Upper lobe of right lung (tissue), 1 donor: ENCODE measurements around the gene SCAP. TPM values are rescaled to one million over a fixed set of nuclear protein-coding genes. Genes with fewer than 3 reads are reported as not detected.

Experiments used
- ATAC-seq: fragments of 200-7000 bp; cut with Tn5 transposase; one replicate; pipeline ENCODE4 v1.9.1; 2020; ENCODE audit warnings: mild to moderate bottlenecking, moderate library complexity
- DNase-seq: peaks from one replicate; pipeline ENCODE4 v3.0.0-alpha.2; 2020
- H3K27ac ChIP-seq: fragments of 200-600 bp; one replicate; pipeline ENCODE4 v1.8.0; 2022
- H3K27me3 ChIP-seq: fragments of 200-600 bp; one replicate; pipeline ENCODE4 v1.8.0; 2022; ENCODE audit warnings: mild to moderate bottlenecking
- H3K36me3 ChIP-seq: fragments of 200-600 bp; one replicate; pipeline ENCODE4 v1.8.0; 2022
- H3K4me1 ChIP-seq: fragments of 200-600 bp; one replicate; pipeline ENCODE4 v1.8.0; 2022
- H3K4me3 ChIP-seq: fragments of 200-600 bp; one replicate; pipeline ENCODE4 v1.8.0; 2022; ENCODE audit warnings: mild to moderate bottlenecking
- H3K9me3 ChIP-seq: fragments of 200-600 bp; one replicate; pipeline ENCODE4 v1.8.0; 2022
- intact Hi-C: fragments of 100-400 bp; cut with DNase I; formaldehyde crosslinking; loops from one replicate; pipeline ENCODE4 v1.11.0; 2022
- total RNA-seq: library from RNA; stranded (reverse); fragmentation: NEBNext Ultra II Directional; extraction: Animal tissue kit (Norgen Biotek cat#: 25700); gene quantifications from one replicate; pipeline ENCODE4 v1.2.1, GENCODE V29; 2021
- TF ChIP-seq, protein P1 (sequence below): fragments of 200-600 bp; IDR thresholded peaks from one replicate; pipeline ENCODE4 v1.8.0; 2022; ENCODE audit warnings: antibody characterized with exemption
- donor health status: DM: no; HTN: yes; CAD: no; lungs with severe emphysema.

SCAP gene
- total RNA-seq, 1 donor from 2014 or later = 66.5 TPM

DNA sequence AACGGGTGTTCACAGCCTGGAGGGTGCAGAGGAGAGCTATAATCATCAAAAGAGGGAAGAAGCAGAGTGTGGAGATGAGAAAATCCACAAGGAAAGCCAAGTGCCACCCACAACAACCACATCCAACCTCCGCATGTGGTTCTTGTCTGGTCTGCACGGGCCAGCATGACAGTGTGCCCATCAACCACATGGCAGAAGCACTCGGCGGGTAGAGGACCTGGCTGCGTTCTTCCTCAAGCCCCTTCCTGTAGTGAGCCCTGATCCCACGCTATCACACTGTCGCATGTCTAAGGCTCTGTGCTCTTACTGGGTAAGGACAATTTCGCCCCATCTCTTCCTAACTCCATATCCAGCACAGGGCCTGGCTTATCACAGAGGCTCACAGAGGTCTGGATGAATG is 53.0 kb downstream of the SCAP start:
- Histone ChIP-seq H3K36me3 (peaks cover 37% of the 10 kb centered on the region), H3K4me1 (peaks cover 12% of the 10 kb centered on the region), H3K9me3 (no peaks in the 10 kb centered on the region), H3K27me3 (no peaks in the 10 kb centered on the region), H3K27ac (no peak overlapping the region), H3K4me3 (no peak overlapping the region)
- intact Hi-C loops = loop anchor here (5.0 kb wide), 1 partner anchor 55 kb away; the partner anchor contains the start of gene SCAP
- no peak for DNase-seq
- TF ChIP-seq, protein P1, sequence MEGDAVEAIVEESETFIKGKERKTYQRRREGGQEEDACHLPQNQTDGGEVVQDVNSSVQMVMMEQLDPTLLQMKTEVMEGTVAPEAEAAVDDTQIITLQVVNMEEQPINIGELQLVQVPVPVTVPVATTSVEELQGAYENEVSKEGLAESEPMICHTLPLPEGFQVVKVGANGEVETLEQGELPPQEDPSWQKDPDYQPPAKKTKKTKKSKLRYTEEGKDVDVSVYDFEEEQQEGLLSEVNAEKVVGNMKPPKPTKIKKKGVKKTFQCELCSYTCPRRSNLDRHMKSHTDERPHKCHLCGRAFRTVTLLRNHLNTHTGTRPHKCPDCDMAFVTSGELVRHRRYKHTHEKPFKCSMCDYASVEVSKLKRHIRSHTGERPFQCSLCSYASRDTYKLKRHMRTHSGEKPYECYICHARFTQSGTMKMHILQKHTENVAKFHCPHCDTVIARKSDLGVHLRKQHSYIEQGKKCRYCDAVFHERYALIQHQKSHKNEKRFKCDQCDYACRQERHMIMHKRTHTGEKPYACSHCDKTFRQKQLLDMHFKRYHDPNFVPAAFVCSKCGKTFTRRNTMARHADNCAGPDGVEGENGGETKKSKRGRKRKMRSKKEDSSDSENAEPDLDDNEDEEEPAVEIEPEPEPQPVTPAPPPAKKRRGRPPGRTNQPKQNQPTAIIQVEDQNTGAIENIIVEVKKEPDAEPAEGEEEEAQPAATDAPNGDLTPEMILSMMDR = no peak
- no peak for ATAC-seq

DNA sequence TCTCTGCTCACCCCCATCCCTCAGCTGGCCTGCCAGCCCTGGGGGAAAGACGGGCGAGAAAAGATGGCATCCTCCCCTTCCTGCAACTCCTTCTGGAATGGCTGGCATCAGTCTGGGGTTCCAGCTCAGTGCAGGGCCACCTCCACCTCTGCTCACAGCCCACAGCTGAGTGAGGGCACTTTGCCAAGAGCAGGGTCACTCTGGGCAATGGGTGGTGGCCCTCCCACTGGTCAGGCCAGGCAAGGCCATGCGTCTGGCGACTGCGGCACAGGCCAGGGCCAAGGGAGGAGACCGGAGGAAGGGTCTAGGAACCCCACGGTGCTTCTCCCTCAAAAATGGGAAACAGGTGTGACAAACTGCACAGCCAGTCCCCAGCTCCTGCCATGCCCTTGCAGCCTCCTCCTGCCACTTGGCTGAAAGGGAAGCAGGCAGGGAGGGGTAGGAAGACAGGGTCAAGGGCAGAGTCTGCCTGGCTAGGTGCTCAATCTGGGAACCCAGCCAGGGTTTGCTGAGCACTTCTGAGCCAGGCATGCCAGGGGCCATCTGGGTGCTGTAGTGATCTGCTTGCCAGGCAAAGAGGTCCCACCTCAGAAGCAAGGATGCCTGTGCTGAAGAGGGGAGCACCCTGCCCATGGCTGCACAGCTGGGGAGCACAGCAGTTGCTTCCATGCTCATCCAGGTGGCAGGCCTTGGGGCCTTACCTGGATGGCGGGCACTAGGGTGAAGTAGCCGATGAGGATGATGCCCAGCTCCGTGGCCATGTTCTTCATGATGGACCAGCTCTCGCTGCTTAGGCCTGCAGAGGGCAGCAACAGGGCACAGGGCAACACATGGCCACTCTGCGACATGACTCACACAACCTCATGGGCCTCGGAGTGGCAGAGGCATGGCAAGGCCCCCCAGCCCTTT is 53.7 kb downstream of the SCAP start:
- Histone ChIP-seq H3K4me1 (peaks cover 12% of the 10 kb centered on the region), H3K36me3 (peaks cover 42% of the 10 kb centered on the region), H3K4me3 (no peak overlapping the region), H3K27me3 (no peaks in the 10 kb centered on the region), H3K9me3 (no peaks in the 10 kb centered on the region), H3K27ac (peak overlapping the region; percentile 75)
- ATAC-seq (peak; percentile 32), DNase-seq (peak; percentile 67)
- TF ChIP-seq, protein P1 = peak; percentile 21
- intact Hi-C loops = loop anchor here (5.0 kb wide), 1 partner anchor 55 kb away; the partner anchor contains the start of gene SCAP

DNA sequence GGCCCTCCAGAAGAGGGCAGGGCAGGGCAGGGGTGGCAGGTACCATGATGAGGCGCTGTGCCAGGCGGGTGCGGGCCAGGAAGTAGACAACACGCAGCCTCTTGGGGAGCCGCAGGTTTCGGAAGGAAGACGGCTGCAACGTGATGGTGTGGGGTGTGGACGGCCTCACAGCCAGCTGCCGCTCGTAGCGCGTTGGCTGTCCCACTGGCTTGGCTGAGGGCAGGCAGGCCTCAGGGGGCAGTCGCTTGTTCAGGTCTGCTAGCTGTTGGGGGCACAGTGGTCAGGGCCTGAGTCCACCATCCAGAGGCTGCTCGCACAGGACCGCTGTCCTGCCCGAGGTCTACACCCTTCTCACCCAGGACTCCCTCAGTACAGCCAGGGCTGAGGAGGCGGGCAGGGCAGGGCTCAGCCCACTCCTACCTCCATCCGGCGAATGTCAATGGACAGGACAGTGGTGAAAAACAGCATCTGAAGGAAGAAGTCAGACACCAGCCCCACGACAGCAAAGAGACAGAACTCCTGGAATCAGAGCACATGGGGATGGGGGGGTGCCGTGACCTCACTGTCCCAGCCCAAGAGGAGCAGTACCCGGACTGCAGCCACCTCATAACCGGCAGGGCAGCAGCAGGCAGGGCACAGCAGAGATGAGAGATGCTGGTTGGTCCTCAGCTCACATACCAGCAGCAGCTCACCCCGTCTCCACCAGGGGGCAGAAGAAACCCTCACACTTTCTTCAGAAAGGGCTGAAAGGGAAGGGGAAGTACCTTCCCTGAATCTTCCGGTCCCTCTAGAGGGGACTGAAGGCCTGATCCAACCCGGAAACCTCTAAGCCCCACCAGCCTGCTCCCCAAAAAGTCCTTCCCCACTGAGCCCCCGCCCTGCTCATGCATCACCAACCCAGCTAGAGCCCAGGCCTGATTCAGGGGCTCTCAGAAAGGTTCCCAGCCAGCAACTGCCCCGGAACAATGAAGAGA is 54.9 kb downstream of the SCAP start:
- ATAC-seq = peak; percentile 88
- H3K36me3 ChIP-seq = peaks cover 45% of the 10 kb centered on the region
- TF ChIP-seq, protein P1 = peak; percentile 90
- intact Hi-C loops = loop anchor here (5.0 kb wide), 1 partner anchor 57 kb away; the partner anchor contains the start of gene SCAP
- H3K27ac ChIP-seq = peak overlapping the region; percentile 75
- H3K27me3 ChIP-seq = no peaks in the 10 kb centered on the region
- peaks cover 12% of the 10 kb centered on the region for H3K4me1 ChIP-seq
- DNase-seq = peak; percentile 90
- no peak overlapping the region for H3K4me3 ChIP-seq
- H3K9me3 ChIP-seq = no peaks in the 10 kb centered on the region

DNA sequence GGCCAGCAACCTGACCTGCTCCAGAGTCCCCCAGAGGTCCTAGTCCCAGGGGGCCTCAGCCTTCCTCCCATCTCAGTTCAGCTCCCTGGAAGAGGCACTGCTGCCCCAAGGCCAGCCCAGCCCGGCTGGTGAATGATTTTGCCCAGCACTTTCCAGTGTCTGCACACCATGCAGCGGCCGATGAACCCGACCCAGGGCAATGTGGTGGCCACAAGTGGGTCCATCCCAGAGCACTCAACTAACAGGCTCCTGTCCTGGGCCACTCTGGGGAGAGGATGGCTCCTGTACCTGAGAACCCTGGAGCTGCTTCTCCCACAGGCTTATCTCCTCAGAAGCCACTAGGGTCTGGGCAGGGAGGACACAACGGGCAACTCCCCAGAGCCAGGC is 55.7 kb downstream of the SCAP start:
- peaks cover 12% of the 10 kb centered on the region for H3K4me1 ChIP-seq
- peaks cover 45% of the 10 kb centered on the region for H3K36me3 ChIP-seq
- no peaks in the 10 kb centered on the region for H3K27me3 ChIP-seq
- TF ChIP-seq, protein P1 = no peak
- intact Hi-C loops = loop anchor here (5.0 kb wide), 1 partner anchor 57 kb away; the partner anchor contains the start of gene SCAP
- no peaks in the 10 kb centered on the region for H3K9me3 ChIP-seq
- ATAC-seq = no peak
- no peak overlapping the region for H3K27ac ChIP-seq
- no peak for DNase-seq
- no peak overlapping the region for H3K4me3 ChIP-seq
